ENCODE measurements around the gene PKD2. TPM values are rescaled to one million over a fixed set of nuclear protein-coding genes. Genes with fewer than 3 reads are reported as not detected.

Gene PKD2
- total RNA-seq, 1 experiment from 2014 or later, result 38.4 TPM

GRCh38 chr4:88015659-88016295 is 8.3 kb downstream of the PKD2 start:
- no peak overlapping the region for H3K14ac ChIP-seq (ENCODE audit: insufficient read depth, low read length)
- no peaks in the 10 kb centered on the region for H3K27me3 Mint-ChIP-seq (ENCODE audit: low read depth)
- no peak overlapping the region for H2BK20ac ChIP-seq (ENCODE audit: low read depth, low read length, poor library complexity, severe bottlenecking)
- H2AK5ac ChIP-seq (ENCODE audit: insufficient read length, low read length), result no peak overlapping the region
- no peak overlapping the region for H4K91ac ChIP-seq (ENCODE audit: insufficient read length, low read depth, low read length)
- no peaks in the 10 kb centered on the region for H3K9me3 Mint-ChIP-seq
- no peaks in the 10 kb centered on the region for H3K23me2 ChIP-seq (ENCODE audit: insufficient read length, low read depth, low read length, poor library complexity, severe bottlenecking)
- H2BK12ac ChIP-seq (ENCODE audit: insufficient read length, low read depth, low read length), result no peak overlapping the region
- no peak overlapping the region for H3K4me3 Mint-ChIP-seq
- no CpG with 5 or more reads among the region's 10 CpGs for WGBS (ENCODE audit: extremely low coverage, insufficient read length, low lambda C conversion rate)
- H4K8ac ChIP-seq (replicated peaks; ENCODE audit: insufficient read length, low read depth, low read length), result no peak overlapping the region
- no peak overlapping the region for H3T11ph ChIP-seq (ENCODE audit: low read length)
- no peak for DNase-seq
- no peak overlapping the region for H3K4ac ChIP-seq (ENCODE audit: low read depth, low read length)
- H3K18ac ChIP-seq (ENCODE audit: insufficient read length, low read depth, low read length), result no peak overlapping the region
- H3K27ac ChIP-seq (ENCODE audit: insufficient read length, low read depth, low read length), result no peak overlapping the region
- no peak overlapping the region for H2AFZ ChIP-seq (ENCODE audit: low read length)
- H3K23ac ChIP-seq (ENCODE audit: insufficient read length, low read depth, low read length), result no peak overlapping the region
- H3K27me3 ChIP-seq (ENCODE audit: insufficient read depth, low read length), result no peaks in the 10 kb centered on the region
- peaks cover 28% of the 10 kb centered on the region; the same call in 1 of the 2 replicates for H3K79me2 ChIP-seq (ENCODE audit: insufficient read depth, low read length)
- no peak for TF ChIP-seq CTCF (conservative IDR thresholded peaks at IDR 0.05)
- H3K56ac ChIP-seq (ENCODE audit: insufficient read length, low read depth, low read length), result no peak overlapping the region
- no peak overlapping the region for H3K9ac ChIP-seq (ENCODE audit: extremely low read depth, insufficient read length, low read length)
- H3K36me3 Mint-ChIP-seq (ENCODE audit: insufficient read depth in 1 of 3, low read depth in 3 of 3), result peaks cover 5 to 21% (median 17%) of the 10 kb centered on the region in 3 experiments; a peak in 6 of 7 replicates
- H3K4me1 Mint-ChIP-seq, result peaks cover 41 to 49% of the 10 kb centered on the region in 2 experiments
- H4K5ac ChIP-seq (ENCODE audit: insufficient read length, low read depth, low read length), result no peak overlapping the region
- no peaks in the 10 kb centered on the region for H3K9me3 ChIP-seq (ENCODE audit: control insufficient read depth, low read depth, low read length)
- H3K4me2 ChIP-seq (ENCODE audit: insufficient read depth, insufficient read length, low read length), result no peak overlapping the region
- H3K27ac Mint-ChIP-seq, result no peak overlapping the region; a peak in 1 of 7 replicates
- peaks cover 4% of the 10 kb centered on the region; the same call in 1 of the 2 replicates for H3K4me1 ChIP-seq (ENCODE audit: insufficient read depth, low read length)
- H2BK15ac ChIP-seq (ENCODE audit: low read depth, low read length), result no peak overlapping the region
- no peak overlapping the region for H2BK5ac ChIP-seq (ENCODE audit: insufficient read length, low read length)
- H4K20me1 ChIP-seq (ENCODE audit: control insufficient read depth, insufficient read depth, insufficient read length), result no peaks in the 10 kb centered on the region
- H2BK120ac ChIP-seq (ENCODE audit: low read depth, low read length, poor library complexity, severe bottlenecking), result no peak overlapping the region
- H3K79me1 ChIP-seq (ENCODE audit: insufficient read depth, low read depth, low read length, poor library complexity, severe bottlenecking), result peaks cover 10% of the 10 kb centered on the region
